Lung microvascular endothelial cell (primary cell): ENCODE measurements around the gene ARHGEF5. TPM values are rescaled to one million over a fixed set of nuclear protein-coding genes. Genes with fewer than 3 reads are reported as not detected.
"Not testable (repeated sequence)": the region's sequence is repeated elsewhere in the genome, so short reads cannot be mapped to it uniquely, and the experiment has no call there.

Experiments
- DNase-seq, 2 donors: peaks; one replicate each; pipeline versions ENCODE4 v3.0.0 to v3.0.0-alpha.2; 2010; ENCODE audit warnings: low read depth in 2 of 2
- total RNA-seq: library from RNA; depleted of rRNA; stranded (reverse); fragments of >200 nt; gene quantifications from 2 replicates; pipeline ENCODE4 v1.2.1, GENCODE V29; 2014

The ARHGEF5 gene
- 0.20 and 0.22 TPM in 2 replicates for total RNA-seq

GRCh38 chr7:144355176-144355822 lies at the start of gene ARHGEF5:
Gene ARHGEF5, plus strand, starts transcription at chr7:144355402. Its CDS starts 7,268 bp downstream, at chr7:144362670.
- DNase-seq: not testable (repeated sequence)

- DNase-seq: not testable (repeated sequence)
Observed at GRCh38 chr7:144309702-144310101, 45.5 kb upstream of the ARHGEF5 start.

DNA sequence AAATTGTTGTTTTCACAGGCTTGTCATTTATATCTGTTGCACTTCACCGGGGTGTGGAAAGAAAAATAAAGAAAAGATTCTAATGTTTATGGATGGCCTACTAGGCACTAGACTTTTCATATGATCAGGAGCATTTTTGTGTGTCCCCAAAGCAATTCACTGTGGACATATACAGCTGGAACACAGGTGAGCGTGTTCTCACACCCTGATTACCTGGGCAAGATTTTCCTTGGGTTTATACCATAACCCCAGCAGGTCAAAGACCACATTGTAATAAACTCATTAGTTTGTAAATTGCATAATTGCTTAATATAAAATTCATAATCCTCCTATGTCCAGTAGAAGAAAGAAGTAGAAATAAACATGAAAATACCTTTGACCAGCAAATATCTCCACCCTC lies 44.0 kb upstream of the ARHGEF5 start:
- not testable (repeated sequence) for DNase-seq

- not testable (repeated sequence) for DNase-seq
Observed at GRCh38 chr7:144311872-144312469, 43.2 kb upstream of the ARHGEF5 start, which contains the start of gene OR2A1. Gene OR2A1, plus strand, starts transcription at chr7:144312419. Its CDS starts 5,706 bp downstream, at chr7:144318125.

- not testable (repeated sequence) for DNase-seq
Observed at GRCh38 chr7:144317537-144317936, 37.7 kb upstream of the ARHGEF5 start.

- DNase-seq: not testable (repeated sequence)
Observed at GRCh38 chr7:144319547-144319946, 35.7 kb upstream of the ARHGEF5 start.

DNA sequence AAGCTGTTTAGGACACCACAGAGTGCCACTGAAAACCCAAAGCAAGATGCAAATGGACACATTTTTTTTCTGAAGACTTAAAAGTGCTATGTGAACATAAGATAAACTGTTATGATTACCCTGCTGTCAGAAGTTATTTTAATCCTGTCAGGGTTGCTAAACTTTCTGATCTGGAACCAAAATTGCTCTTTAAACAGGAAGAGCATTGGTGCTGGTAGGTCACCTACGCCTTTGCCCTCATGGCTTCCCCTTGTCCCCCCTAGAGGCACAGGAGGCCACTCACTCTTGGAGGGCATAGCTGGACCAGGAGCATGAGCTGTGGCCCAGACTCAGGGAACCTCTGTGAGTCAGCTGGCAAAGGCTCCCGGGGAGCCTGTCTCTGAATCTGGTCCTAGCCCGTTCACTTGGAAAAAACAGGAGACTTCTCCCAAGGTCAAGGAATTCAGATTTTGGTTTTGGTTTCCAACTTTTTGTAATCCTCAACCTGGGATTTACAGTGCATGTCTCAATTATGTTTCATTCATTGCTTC lies 33.5 kb upstream of the ARHGEF5 start:
- DNase-seq: not testable (repeated sequence)

DNA sequence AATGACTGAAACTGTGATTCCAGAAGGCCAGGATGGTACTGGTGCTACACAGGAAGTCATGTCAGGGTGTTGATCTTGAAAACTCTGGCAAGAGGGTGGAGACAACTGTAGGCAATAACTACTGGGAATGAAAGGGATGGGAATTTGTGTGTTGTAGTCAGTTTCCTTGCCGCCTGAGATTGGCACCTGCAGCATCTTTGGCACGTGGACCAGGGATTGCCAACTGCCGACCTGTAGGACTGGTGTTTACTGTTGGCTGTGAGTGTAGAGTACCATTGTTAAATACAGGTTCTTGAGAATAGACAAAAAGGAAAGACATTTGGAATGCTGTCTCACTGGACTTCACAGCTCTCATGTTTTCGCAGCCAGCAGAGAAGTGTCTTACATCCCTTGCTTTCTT lies 31.8 kb upstream of the ARHGEF5 start:
- DNase-seq: not testable (repeated sequence)

DNA sequence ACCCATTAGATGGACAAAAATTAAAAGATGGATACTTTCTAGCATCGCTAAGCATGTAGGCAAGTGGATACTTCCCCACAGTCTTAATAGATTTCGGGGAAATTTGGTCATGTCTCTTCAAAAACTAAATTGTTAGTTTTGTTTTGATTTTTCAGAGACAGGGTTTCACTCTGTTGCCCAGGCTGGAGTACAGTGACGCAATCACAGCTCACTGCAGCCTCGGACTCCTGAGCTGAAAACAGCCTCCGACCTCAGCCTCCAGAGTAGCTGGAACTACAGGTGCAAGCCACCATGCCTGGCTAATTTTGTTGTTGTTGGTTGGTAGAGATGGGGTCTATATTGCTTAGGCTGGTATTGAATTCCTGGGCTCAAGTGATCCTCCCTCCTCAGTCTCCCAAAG lies 29.3 kb upstream of the ARHGEF5 start:
- DNase-seq: not testable (repeated sequence)

DNA sequence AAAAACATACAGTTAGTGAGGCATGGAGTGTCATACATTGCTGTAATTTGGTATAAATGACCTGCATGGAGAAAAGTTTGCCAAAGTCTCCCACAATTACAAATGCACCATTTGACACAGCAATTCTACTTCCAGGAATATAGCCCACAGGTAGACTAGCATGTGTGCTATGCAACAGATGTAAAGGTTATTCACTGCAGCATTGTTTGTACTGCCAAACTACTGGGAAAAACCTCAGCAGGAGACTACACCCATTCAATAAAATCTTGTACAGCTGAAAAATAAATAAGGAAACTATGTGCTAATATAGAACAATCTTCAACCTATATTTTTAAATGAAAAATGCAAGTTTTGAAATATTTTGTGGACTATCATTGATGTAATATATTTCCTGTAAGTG lies 25.2 kb upstream of the ARHGEF5 start:
- not testable (repeated sequence) for DNase-seq

GRCh38 chr7:144331221-144331995 lies 23.8 kb upstream of the ARHGEF5 start:
- not testable (repeated sequence) for DNase-seq

DNA sequence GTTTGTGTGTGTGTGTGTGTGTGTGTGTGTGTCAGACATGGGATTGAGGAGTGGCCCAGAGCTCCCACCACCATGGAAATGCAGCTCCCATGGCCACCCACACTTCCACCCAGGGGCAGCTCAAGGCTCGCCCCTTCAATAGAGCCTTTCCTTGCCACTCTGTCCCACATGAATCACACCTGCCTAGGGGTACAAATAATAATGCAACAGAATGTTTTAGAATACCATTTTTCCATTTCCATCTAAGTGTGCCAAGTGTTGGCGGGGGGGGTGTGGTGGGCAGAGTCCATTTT lies 23.3 kb upstream of the ARHGEF5 start:
- DNase-seq: not testable (repeated sequence)

GRCh38 chr7:144348625-144349024 lies 6.6 kb upstream of the ARHGEF5 start:
- not testable (repeated sequence) for DNase-seq

DNA sequence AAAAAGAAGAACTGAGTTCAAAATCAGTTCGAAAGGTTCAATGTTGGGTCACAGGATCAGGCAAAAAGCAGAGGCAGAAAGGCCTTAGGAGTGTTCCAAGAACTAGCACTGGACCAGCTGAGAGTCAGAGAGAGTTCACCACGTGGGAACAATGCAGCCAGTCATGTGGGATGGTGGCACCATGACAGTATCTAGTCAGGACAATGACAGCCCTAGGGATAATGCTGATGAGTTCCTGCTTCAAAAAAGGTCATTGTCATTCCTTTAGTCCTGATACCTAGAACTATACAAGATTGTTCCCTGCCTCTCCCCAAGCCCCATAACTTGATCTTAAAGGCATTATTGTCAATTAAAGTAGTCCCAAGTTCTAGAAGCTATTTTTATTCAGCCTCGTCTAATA lies 3.5 kb upstream of the ARHGEF5 start:
- DNase-seq: not testable (repeated sequence)

DNA sequence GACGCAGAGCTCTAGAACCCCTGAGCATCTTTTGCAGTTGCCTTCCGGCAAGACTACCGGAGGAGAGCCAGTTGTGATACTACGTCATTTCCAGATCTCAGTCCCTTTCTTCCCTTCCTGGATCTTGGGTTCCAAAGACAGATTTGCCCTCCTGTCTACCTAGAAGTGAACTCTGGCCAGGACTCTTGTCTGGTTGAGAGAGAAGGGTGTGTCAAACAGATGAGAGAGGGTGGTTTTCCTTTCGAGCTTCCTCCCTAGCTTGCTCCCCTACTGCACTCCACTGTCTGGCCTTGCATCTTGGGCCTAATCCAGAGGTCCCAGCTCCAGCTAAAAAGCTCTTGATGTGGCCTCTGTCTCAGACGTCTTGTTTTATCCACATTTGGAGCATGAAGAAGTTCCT lies 983 bp downstream of the ARHGEF5 start:
- DNase-seq: not testable (repeated sequence)

GRCh38 chr7:144356860-144357259 lies 1.7 kb downstream of the ARHGEF5 start:
- not testable (repeated sequence) for DNase-seq

DNA sequence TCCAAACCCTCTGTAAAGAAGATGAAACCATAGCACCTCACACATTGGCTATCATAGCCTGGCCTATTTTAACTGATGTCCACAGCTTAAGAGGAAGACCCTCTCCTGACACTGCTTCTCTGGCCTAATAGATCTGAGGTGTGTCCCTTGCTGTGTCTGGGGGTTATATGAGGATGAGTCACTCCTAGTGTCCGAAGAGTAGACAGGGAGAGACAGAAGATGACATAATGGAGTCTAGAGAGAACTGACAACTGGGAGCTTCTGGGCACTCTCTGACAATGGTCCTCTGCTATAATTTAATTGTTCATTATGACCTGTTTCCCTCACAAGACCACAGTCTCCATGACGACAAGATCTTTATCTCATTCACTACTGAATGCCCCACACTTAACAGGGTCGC lies 6.9 kb downstream of the ARHGEF5 start:
- DNase-seq: not testable (repeated sequence)

- DNase-seq: not testable (repeated sequence)
Observed at GRCh38 chr7:144365523-144365922, 10.3 kb downstream of the ARHGEF5 start.

DNA sequence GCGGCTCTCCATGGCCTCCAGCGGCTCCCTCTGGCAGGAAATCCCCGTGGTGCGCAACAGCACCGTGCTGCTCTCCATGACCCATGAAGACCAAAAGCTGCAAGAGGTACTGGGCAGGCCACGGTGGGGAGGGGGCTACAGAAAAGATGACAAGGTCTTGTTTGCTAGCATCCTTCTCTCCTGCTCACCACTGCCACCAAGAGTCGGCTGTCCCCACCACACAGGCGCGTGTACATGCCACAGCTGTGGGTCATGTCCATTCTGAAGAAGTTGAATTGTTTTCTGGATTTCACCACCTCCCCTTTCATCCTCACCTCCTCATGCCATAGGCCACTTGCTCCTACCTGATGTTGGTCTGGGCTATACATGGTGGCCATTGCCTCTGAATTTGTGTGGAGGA lies 12.0 kb downstream of the ARHGEF5 start:
- DNase-seq: not testable (repeated sequence)

DNA sequence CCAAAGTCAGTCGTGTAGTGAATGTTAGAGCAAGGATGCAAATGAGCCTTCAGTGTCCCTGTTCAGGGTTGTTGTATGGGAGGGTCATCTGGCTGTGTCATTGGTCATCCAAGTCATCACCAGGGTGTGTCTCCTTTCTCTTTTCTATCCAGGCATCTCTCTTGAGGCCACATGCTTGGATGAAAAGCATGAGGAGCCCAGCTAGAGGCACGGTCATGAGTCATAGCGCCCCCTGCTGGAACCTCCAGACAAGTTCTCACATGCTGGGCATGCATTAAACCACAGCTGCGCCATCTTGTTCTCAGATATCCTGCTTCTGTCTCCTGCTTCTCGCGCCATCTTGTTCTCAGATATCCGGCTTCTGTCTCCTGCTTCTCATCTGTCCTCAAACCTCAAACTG lies 14.0 kb downstream of the ARHGEF5 start:
- not testable (repeated sequence) for DNase-seq

GRCh38 chr7:144378651-144379050 lies 23.4 kb downstream of the ARHGEF5 start:
- no peak for DNase-seq

- no peak for DNase-seq
Observed at GRCh38 chr7:144379776-144380384, 24.7 kb downstream of the ARHGEF5 start.
